GM12864 (cell line): ENCODE results near the gene NPHS2.
"Not testable (repeated sequence)": the region's sequence is repeated elsewhere in the genome, so short reads cannot be mapped to it uniquely, and the experiment has no call there.

ENCODE experiments used
- DNase-seq: peaks from one replicate; pipeline ENCODE4 v3.0.0-alpha.2; 2011; ENCODE audit warnings: low read depth
- H3K4me3 ChIP-seq: 2 replicates; pipeline ENCODE4 v1.5.1; 2011; ENCODE audit warnings: mild to moderate bottlenecking, low read depth, low read length, control low read depth
- TF ChIP-seq, protein P1 (sequence below): IDR thresholded peaks from 2 replicates; pipeline ENCODE4 v1.5.1; 2011; ENCODE audit warnings: low read depth, mild to moderate bottlenecking, moderate library complexity, low read length, control low read depth, inconsistent platforms; ENCODE audit errors: missing control alignments

The NPHS2 gene

DNA sequence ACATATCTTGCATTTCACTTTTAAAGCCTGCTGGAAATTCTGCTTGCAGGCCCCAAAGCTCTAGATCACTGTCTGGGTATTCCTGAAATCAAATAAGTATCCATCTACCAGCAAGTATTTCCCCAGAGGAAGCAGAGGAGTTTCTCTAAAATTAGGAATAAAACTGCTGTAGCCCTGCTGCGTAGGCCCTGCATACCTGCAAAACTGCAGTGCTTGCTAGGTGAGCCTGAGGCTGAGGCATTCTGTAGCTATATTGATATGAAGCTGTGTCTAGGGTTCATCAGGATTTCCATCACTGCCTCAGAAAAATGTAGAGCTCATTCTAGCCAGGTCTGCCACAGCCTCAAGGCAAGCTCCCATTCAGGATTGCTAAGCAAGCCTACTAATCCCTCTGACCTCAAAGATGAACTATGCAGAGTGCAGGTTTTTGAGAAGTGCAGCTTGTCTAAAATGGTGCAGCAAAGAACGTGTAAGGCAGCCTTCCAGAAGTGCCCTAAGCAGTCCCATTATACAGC lies 28.7 kb downstream of the NPHS2 start:
- H3K4me3 ChIP-seq: no peak overlapping the region
- TF ChIP-seq, protein P1, sequence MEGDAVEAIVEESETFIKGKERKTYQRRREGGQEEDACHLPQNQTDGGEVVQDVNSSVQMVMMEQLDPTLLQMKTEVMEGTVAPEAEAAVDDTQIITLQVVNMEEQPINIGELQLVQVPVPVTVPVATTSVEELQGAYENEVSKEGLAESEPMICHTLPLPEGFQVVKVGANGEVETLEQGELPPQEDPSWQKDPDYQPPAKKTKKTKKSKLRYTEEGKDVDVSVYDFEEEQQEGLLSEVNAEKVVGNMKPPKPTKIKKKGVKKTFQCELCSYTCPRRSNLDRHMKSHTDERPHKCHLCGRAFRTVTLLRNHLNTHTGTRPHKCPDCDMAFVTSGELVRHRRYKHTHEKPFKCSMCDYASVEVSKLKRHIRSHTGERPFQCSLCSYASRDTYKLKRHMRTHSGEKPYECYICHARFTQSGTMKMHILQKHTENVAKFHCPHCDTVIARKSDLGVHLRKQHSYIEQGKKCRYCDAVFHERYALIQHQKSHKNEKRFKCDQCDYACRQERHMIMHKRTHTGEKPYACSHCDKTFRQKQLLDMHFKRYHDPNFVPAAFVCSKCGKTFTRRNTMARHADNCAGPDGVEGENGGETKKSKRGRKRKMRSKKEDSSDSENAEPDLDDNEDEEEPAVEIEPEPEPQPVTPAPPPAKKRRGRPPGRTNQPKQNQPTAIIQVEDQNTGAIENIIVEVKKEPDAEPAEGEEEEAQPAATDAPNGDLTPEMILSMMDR: no peak
- no peak for DNase-seq

DNA sequence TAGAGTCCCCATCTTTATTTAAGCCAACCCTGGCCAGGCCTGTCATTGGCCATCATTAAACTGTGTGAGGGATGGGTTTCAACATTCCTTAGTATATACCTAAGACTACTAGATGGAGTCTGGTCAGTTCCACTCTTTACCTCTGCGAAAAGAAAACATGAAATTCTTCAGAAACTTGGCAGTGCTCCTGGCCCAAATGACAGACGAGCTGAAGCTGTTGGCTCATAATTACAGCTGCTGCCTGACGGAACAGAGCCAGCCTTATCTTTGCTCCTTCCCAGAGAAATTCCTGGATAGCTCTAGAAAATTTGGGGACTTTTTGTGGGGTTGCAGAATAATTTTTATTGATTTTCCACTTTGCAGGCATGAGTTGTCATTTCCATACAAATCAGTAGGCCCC lies 30.4 kb downstream of the NPHS2 start:
- TF ChIP-seq, protein P1: no peak
- no peak for DNase-seq
- no peak overlapping the region for H3K4me3 ChIP-seq

DNA sequence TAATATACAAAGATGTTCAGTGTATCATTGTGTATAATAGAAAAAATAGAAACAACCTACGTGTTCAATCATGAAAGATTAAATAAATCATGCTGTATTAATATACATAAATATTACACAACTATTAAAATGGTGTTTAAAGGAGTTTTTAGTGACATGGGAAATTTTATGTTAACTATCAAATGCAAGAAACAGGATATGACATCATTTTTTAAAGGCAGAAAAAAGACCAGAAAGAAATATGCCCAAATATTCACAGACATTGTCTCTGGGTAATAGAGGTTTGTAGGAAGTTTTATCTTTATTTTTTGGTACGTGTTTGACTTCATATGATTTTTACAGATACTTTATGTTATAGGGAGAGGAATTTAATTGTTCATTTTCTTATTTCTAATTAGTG lies 34.0 kb downstream of the NPHS2 start:
- H3K4me3 ChIP-seq: no peak overlapping the region
- TF ChIP-seq, protein P1: no peak
- DNase-seq: no peak

DNA sequence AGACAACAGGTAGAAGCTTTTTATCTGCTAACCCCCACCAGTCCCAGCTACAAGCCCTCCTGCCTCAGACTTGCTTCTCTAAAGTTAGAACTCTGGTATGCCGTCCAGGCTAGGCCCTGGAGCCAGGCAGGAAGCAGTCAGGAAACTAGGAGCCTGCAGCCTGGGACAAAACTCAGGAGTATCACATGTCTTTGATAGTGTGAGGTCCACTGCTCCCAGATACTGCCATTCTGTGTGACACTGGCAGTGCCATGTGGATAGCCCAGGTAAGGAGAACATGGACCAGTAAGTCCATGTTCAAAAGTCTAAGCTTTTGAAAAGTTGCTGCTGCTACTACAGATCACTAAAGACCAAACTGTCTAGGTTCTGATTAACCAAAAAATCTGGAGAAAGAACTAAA lies 45.4 kb downstream of the NPHS2 start:
- TF ChIP-seq, protein P1: no peak
- no peak overlapping the region for H3K4me3 ChIP-seq

DNA sequence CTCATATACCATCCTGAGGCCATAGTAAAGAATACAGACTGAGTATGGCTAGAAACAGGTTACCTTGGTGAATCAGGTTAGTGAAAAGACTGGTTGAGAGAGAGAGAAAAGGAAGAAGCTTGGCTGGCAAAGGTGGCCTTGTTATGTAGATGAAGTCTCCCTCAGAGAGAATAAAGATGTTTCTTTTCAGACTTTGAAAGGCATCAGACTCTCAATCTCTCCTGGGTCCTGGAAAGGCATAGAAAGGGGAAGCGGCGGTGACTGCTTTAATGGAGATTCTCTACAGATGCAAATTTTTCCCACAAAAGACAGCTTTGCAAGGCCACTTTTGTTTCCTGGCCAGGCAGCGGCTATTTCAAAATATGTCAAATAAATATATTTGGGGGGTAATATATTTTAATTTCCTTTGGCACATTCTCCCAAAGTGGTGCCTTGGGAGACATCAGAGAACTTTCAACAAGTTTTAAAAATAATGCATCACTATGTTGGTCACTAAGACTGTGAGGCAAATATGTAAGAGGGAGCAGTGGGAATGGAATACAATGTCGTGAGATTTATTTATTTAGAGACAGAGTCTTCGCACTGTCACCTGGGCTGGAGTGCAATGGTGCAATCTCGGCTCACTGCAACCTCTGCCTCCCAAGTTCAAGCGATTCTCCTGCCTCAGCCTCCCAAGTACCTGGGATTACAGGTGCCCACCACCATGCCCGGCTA lies 46.1 kb downstream of the NPHS2 start:
- no peak for DNase-seq
- H3K4me3 ChIP-seq: no peak overlapping the region
- TF ChIP-seq, protein P1: no peak

More for the DNA sequence above, 45.4 kb downstream of the NPHS2 start:
- DNase-seq: no peak

DNA sequence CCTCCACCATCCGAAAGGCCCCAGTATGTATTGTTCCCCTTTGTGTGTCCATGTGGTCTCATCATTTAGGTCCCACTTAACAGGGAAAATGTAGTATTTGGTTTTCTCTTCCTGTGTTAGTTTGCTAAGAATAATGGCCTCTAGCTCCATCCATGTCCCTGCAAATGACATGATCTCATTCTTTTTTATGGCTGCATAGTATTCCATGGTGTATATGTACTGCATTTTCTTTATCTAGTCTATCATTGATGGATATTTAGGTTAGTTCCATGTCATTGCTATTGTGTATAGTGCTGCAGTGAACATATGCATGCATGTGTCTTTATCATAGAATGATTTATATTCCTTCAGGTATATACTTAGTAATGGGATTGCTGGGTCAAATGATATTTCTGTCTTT lies 57.2 kb downstream of the NPHS2 start:
- H3K4me3 ChIP-seq, DNase-seq: not testable (repeated sequence)

DNA sequence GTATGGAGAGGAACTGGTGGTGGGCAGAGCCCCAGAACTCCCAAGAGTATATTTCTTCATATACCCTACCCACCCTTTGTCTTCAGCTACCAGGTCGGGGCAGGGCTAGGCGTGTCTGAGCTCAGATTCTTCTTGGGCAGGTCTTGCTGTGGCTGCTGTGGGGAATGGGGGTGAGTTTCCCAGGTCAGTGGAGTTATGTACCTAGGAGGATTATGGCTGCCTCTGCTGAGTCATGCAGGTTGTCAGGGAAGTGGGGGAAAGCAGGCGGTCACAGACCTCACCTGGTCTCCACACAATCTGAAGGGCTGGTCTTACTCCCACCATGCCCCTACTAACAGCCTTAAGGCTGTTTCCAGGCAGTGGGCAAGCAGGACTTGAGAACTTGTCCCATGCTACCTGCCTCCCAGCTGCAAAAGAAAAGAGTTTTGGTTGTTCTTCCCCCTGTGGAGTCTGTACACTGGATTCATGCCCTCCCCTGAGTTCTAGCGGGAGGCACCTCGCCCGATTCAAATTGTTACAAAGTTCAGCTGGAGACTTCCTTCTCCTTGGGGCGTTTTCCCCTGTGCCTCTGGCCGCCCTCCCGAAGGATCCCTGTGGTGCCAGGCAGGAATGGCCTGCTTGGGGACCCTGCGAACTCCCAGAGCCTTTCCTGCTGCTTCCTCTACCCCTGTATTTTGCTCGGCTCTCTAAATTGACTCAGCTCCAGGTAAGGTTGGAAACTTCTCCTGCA lies 58.6 kb downstream of the NPHS2 start:
- DNase-seq: no peak
- TF ChIP-seq, protein P1: no peak
- H3K4me3 ChIP-seq: no peak overlapping the region
